ENCODE measurements around the gene MKS1.

GRCh38 chr17:58174871-58175270, 44.2 kb downstream of the MKS1 start:
- TF ChIP-seq CTCF (IDR thresholded peaks at IDR 0.05) (no peak), POLR2AphosphoS5 (IDR thresholded peaks at IDR 0.05) (no peak)

All from prostate gland (tissue), 2 donors.